ENCODE measurements around the gene CXorf65.

The CXorf65 gene

DNA sequence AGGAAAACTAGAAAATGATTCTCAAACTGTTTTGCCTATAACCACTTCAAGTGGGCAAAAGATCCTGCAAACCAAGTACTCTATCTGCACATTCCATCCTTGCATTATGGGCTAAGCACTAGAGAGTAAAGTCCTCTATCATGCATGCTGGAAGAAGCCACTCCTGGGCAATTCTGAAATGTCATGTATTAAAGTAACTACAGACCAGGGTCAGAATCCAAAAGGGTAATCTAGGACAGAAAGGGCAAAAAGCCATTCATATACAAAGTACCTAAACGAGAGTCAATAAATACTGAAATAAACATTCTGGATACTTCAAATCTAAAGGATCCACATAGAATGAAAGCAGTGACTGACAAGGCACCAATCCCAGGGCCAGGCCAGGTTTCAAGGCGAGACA lies 39.5 kb downstream of the CXorf65 start:
- no peak for DNase-seq (ENCODE audit: low spot score)

DNA sequence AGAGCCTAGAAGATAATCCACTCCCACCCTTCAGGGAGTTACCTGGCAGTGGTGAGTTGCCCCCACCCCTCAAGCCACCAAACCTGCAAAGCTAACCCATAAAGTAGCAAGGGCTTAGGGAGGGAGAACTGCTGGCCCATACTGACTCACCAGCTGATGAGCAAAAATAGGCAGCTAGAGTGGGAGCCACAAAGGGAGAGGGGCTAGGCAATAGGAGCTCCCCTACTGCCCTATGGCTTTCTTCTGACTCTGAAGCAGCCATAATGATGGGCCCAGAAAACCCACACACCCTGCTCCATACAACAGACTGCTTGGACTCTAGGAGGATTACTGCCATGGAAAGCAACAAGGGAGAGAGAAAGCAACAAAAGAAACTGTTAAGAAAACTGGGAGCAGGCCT lies 46.4 kb downstream of the CXorf65 start:
- no peak for DNase-seq (ENCODE audit: low spot score)

DNA sequence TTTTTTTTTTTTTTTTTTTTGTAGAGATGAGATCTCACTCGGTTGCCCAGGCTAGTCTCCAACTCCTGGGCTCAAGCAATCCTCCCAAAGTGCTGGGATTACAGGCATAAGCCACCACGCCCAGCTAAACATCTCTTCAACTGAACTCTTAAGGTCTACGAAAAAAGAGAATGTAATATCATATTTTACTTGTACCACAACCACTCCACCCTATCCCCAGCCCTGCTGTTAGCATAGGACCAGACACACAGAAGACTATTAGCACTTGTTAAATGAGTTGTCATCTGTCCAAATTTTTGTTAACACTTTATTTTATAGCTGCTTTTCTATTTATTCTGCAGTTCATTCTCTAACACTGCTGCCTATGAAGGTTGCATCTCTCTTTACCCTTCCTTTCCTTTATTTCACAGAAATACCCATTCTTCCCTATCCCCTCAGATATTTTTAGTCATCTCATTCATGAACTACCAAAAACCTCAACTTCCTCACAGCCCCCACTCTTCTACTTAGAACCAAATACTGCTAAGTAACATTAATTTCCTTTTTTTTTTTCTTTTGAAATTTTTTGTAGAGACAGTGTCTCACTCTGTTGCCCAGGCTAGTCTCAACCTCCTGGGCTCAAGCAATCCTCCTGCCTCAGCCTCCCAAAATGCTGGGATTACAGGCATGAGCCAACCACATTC lies 48.6 kb downstream of the CXorf65 start:
- DNase-seq (ENCODE audit: low spot score), result no peak

DNA sequence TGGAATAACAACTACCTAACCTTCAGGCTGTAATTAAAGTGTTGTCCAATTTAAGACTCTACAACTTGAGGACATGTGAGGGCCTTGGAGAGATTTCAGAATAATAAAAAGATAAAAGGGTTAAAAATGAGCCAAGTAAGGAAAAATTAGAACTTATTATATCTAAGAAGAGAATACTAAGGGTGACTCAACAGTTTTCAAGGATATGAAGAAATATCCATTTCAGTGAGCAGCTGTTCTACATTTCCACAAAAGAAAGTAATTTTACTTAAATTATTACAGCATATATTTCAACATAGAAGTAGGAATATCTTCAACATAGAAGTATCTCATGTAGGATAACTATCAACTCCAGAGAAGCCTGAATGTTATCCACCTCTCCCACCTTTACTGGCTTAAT lies 49.7 kb downstream of the CXorf65 start:
- no peak for DNase-seq (ENCODE audit: low spot score)

Measured in AG08396 (cell line).